Motor neuron (in vitro differentiated cells): ENCODE measurements around the gene GLRA1. TPM values are rescaled to one million over a fixed set of nuclear protein-coding genes. Genes with fewer than 3 reads are reported as not detected.

Experiments used
- ATAC-seq, 8 experiments: fragments of 200-7000 bp; cut with Tn5 transposase; replicated peaks in 6 of 8; 2 replicates each; pipeline ENCODE4 v1.8.0; 2021; ENCODE audit warnings: mild to moderate bottlenecking in 8 of 8, moderate library complexity in 8 of 8
- H3K27ac ChIP-seq, 2 donors: fragments of 250-450 bp; sonication (Bioruptor Pico); 2 replicates each; pipeline ENCODE4 v1.9.0; 2021; ENCODE audit warnings: antibody characterized with exemption in 2 of 2, mild to moderate bottlenecking in 2 of 2, moderate library complexity in 1 of 2
- H3K4me1 ChIP-seq, 2 donors: fragments of 250-450 bp; sonication (Bioruptor Pico); replicated peaks in 1 of 2; 2 replicates each; pipeline ENCODE4 v1.6.1; 2021; ENCODE audit warnings: antibody characterized with exemption in 2 of 2, mild to moderate bottlenecking in 2 of 2, moderate library complexity in 1 of 2
- H3K4me3 ChIP-seq, 5 donors: fragments of 250-450 bp; sonication (Bioruptor Pico); 2 replicates each; pipeline ENCODE4 v1.9.0; 2021; ENCODE audit warnings: antibody characterized with exemption in 5 of 5, mild to moderate bottlenecking in 5 of 5, moderate library complexity in 4 of 5
- WGBS, 10 experiments: fragments of 450-650 bp; shearing (Covaris generic); methylation state at CpG; one replicate each; pipeline ENCODE4 v1.0.0; 2022; 5-methylcytosine and 5-hydroxymethylcytosine counted together
- in situ Hi-C, 9 experiments: fragments of 400-800 bp; cut with MboI; loops; one replicate each; pipeline ENCODE4 v1.15.0; 2021; ENCODE audit warnings: low sequenced_read_pairs in 9 of 9, low pct_unique_long_range_greater_than_20kb in 2 of 9; ENCODE audit not compliant: unreplicated experiment in 9 of 9
- total RNA-seq, 8 experiments: library from RNA; unstranded; fragments of 300-600 nt; gene quantifications; 2 replicates each; pipeline versions ENCODE4 v1.2.3 to v1.2.4, GENCODE V29; 2022

GLRA1 gene
- total RNA-seq, 8 experiments from 2014 or later, result 0.40 to 9.8 (median 4.9) TPM; not detected in 1

GRCh38 chr5:151949113-151949512, 24.5 kb upstream of the GLRA1 start:
- in situ Hi-C loops, result no loop called here

GRCh38 chr5:151947931-151948608, 23.4 kb upstream of the GLRA1 start:
- no peak overlapping the region for H3K4me3 ChIP-seq
- in situ Hi-C loops, result no loop called here
- WGBS, 10 experiments, result 10 to 100% (median 60%) methylated on average over 1 to 2 of the region's 5 CpGs; no CpG with 5 or more reads in 5 of the 10 experiments
- ATAC-seq, result peak in 7 of 8 experiments; percentile 58 to 99 (median 75)
- H3K27ac ChIP-seq, result peak overlapping the region in 1 of 2 donors; percentile 50
- peaks cover 40 to 43% of the 10 kb centered on the region in 2 donors for H3K4me1 ChIP-seq

More at GRCh38 chr5:151949113-151949512, 24.5 kb upstream of the GLRA1 start:
- peak in 1 of 8 experiments; percentile 54 for ATAC-seq
- H3K27ac ChIP-seq, result no peak overlapping the region
- WGBS, 10 experiments, result 43 to 100% (median 93%) methylated on average over 1 to 3 of the region's 3 CpGs; no CpG with 5 or more reads in 5 of the 10 experiments
- peaks cover 40 to 43% of the 10 kb centered on the region in 2 donors for H3K4me1 ChIP-seq
- no peak overlapping the region for H3K4me3 ChIP-seq

GRCh38 chr5:151937851-151938250, 13.2 kb upstream of the GLRA1 start:
- Histone ChIP-seq H3K4me3 (no peak overlapping the region), H3K4me1 (peaks cover 8 to 11% of the 10 kb centered on the region in 2 donors), H3K27ac (no peak overlapping the region)
- in situ Hi-C loops, result no loop called here
- ATAC-seq, result no peak

GRCh38 chr5:151935135-151935695, 10.6 kb upstream of the GLRA1 start:
- whole genome bisulfite sequencing, 10 experiments, result 0 to 88% (median 50%) methylated on average over 1 to 3 of the region's 3 CpGs; no CpG with 5 or more reads in 1 of the 10 experiments
- in situ Hi-C loops, result no loop called here
- peaks cover 8% of the 10 kb centered on the region in 2 donors for H3K4me1 ChIP-seq

GRCh38 chr5:151931260-151931659, 6.6 kb upstream of the GLRA1 start:
- in situ Hi-C loops, result no loop called here
- H3K4me3 ChIP-seq, result no peak overlapping the region
- 0 to 100% (median 56%) methylated on average over 1 to 2 of the region's 2 CpGs for WGBS, 10 experiments

More at GRCh38 chr5:151935135-151935695, 10.6 kb upstream of the GLRA1 start:
- H3K27ac ChIP-seq, result no peak overlapping the region
- peak in 5 of 8 experiments; percentile 49 to 97 (median 95) for ATAC-seq
- H3K4me3 ChIP-seq, result no peak overlapping the region

GRCh38 chr5:151926188-151926587, 1.5 kb upstream of the GLRA1 start:
- in situ Hi-C loops, result no loop called here
- 0 to 57% (median 50%) methylated on average over 1 to 3 of the region's 3 CpGs; no CpG with 5 or more reads in 5 of the 10 experiments for WGBS, 10 experiments
- peaks cover 26 to 32% of the 10 kb centered on the region in 2 donors for H3K4me1 ChIP-seq
- no peak overlapping the region for H3K27ac ChIP-seq
- no peak for ATAC-seq
- H3K4me3 ChIP-seq, result peak overlapping the region in 2 of 5 donors; percentile 49 to 51

More at GRCh38 chr5:151931260-151931659, 6.6 kb upstream of the GLRA1 start:
- no peak for ATAC-seq
- H3K27ac ChIP-seq, result no peak overlapping the region
- peaks cover 10 to 11% of the 10 kb centered on the region in 2 donors for H3K4me1 ChIP-seq

GRCh38 chr5:151925340-151925739, 689 bp upstream of the GLRA1 start:
- H3K27ac ChIP-seq, result peak overlapping the region; percentile 67 to 78
- H3K4me1 ChIP-seq, result peaks cover 26 to 41% of the 10 kb centered on the region in 2 donors
- in situ Hi-C loops, result no loop called here
- H3K4me3 ChIP-seq, result peak overlapping the region; percentile 34 to 51 (median 49)
- 0 to 100% (median 13%) methylated on average over 1 to 4 of the region's 16 CpGs; no CpG with 5 or more reads in 4 of the 10 experiments for WGBS, 10 experiments
- peak in 5 of 8 experiments; percentile 25 to 55 (median 42) for ATAC-seq

GRCh38 chr5:151923866-151924476, 680 bp downstream of the GLRA1 start:
- 0 to 22% (median 5%) methylated on average over 2 to 6 of the region's 19 CpGs; no CpG with 5 or more reads in 2 of the 10 experiments for WGBS, 10 experiments
- in situ Hi-C loops, result loop anchor here in 2 of 9 experiments (25.0 kb wide), 1 partner anchor 213 kb away; no protein-coding TSS in a partner anchor
- ATAC-seq, result peak in 6 of 8 experiments; percentile 23 to 76 (median 74)
- peak overlapping the region; percentile 67 to 78 for H3K27ac ChIP-seq
- H3K4me3 ChIP-seq, result peak overlapping the region; percentile 34 to 51 (median 49)
- peaks cover 36 to 54% of the 10 kb centered on the region in 2 donors for H3K4me1 ChIP-seq

- no peak for ATAC-seq
- in situ Hi-C loops, result loop anchor here in 2 of 9 experiments (25.0 kb wide), 1 partner anchor 215 kb away; no protein-coding TSS in a partner anchor
- WGBS, 10 experiments, result 7 to 86% (median 39%) methylated on average over 1 to 4 of the region's 4 CpGs; no CpG with 5 or more reads in 2 of the 10 experiments
- peak overlapping the region in 1 of 2 donors; percentile 70 for H3K27ac ChIP-seq
- H3K4me1 ChIP-seq, result peaks cover 49 to 73% of the 10 kb centered on the region in 2 donors
- H3K4me3 ChIP-seq, result peak overlapping the region in 3 of 5 donors; percentile 4 to 51 (median 49)
Observed at GRCh38 chr5:151921916-151922315, 2.7 kb downstream of the GLRA1 start.

- 0 to 21% (median 13%) methylated on average over 1 to 2 of the region's 2 CpGs; no CpG with 5 or more reads in 6 of the 10 experiments for WGBS, 10 experiments
Observed at GRCh38 chr5:151917904-151918303, 6.7 kb downstream of the GLRA1 start.

GRCh38 chr5:151913425-151913824, 11.2 kb downstream of the GLRA1 start:
- Histone ChIP-seq H3K27ac (peak overlapping the region in 1 of 2 donors; percentile 18), H3K4me1 (peaks cover 22 to 38% of the 10 kb centered on the region in 2 donors), H3K4me3 (no peak overlapping the region)
- in situ Hi-C loops, result loop anchor here in 2 of 9 experiments (25.0 kb wide), 1 partner anchor 224 kb away; no protein-coding TSS in a partner anchor
- ATAC-seq, result peak in 2 of 8 experiments; percentile 59 to 84
- 14 to 100% (median 83%) methylated on average over 1 to 2 of the region's 2 CpGs; no CpG with 5 or more reads in 2 of the 10 experiments for WGBS, 10 experiments

More at GRCh38 chr5:151917904-151918303, 6.7 kb downstream of the GLRA1 start:
- peak in 5 of 8 experiments; percentile 89 to 95 (median 93) for ATAC-seq
- Histone ChIP-seq H3K4me3 (no peak overlapping the region), H3K27ac (peak overlapping the region in 1 of 2 donors; percentile 59), H3K4me1 (peaks cover 48 to 83% of the 10 kb centered on the region in 2 donors)
- in situ Hi-C loops, result loop anchor here in 2 of 9 experiments (25.0 kb wide), 1 partner anchor 219 kb away; no protein-coding TSS in a partner anchor

- 55 to 84% (median 64%) methylated on average over 1 to 3 of the region's 3 CpGs; no CpG with 5 or more reads in 6 of the 10 experiments for WGBS, 10 experiments
- in situ Hi-C loops, result loop anchor here in 2 of 9 experiments (25.0 kb wide), 1 partner anchor 225 kb away; no protein-coding TSS in a partner anchor
- Histone ChIP-seq H3K27ac (no peak overlapping the region), H3K4me1 (peaks cover 14 to 30% of the 10 kb centered on the region in 2 donors), H3K4me3 (no peak overlapping the region)
- no peak for ATAC-seq
Observed at GRCh38 chr5:151912360-151912759, 12.3 kb downstream of the GLRA1 start.
